GM12891 (cell line): ENCODE measurements around the gene ZCWPW2.

Experiments
- POLR2A ChIP-seq: IDR thresholded peaks from 2 replicates; pipeline ENCODE4 v1.6.1; 2011; ENCODE audit warnings: low read depth, low read length, control low read depth
- POLR2AphosphoS5 ChIP-seq: IDR thresholded peaks from 2 replicates; pipeline ENCODE4 v1.6.1; 2011; ENCODE audit warnings: low read depth, low read length, control low read depth
- TAF1 ChIP-seq: IDR thresholded peaks from 2 replicates; pipeline ENCODE4 v1.6.1; 2011; ENCODE audit warnings: low read depth, low read length, control low read depth

DNA sequence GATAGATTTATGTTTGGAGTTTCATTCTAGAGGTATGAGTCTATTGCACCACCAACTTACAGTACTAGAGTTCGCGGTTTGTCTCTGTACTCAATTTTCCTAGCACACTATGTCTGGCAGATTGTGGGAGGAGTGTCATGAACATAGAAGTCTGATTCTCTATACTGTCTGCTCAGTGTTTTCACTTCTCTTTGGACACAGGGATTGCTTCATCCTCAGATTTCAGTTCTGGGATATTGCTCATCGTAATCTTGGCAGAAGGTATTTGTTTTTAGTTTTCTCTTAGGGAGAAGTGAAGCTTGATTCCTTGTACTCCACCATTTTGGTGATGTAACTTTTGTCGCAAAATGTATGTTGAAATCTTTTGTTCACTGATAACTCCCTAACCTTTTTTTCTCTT, 27.9 kb downstream of the ZCWPW2 start:
- TF ChIP-seq POLR2A (no peak), TAF1 (no peak), POLR2AphosphoS5 (no peak)
